Measurements from ENCODE around the gene MYL6B. TPM values are rescaled to one million over a fixed set of nuclear protein-coding genes. Genes with fewer than 3 reads are reported as not detected.
"Not testable (repeated sequence)": the region's sequence is repeated elsewhere in the genome, so short reads cannot be mapped to it uniquely, and the experiment has no call there.

The MYL6B gene
- total RNA-seq, 4 donors from 2014 or later: 28.5 to 39.4 (median 33.6) TPM

DNA sequence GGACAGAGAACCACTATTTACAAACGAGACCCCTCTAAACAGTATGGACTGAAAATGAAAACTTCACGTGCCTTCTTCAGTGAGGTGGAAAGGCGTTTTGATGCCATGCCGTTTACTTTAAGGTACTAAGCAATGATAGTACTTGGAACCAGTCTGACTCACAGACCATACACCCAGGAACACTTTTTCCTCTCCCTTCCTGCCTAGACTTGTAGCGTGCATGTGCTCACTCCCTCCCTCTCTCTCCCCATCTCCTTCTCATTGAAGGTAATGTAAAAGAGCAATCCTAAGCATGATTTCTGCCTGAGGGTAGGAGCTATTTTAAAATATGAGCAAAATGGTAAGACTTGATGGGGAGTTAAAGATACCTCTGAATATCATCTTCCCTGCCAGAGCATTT lies 41.8 kb upstream of the MYL6B start:
- H3K36me3 ChIP-seq: peaks cover 60 to 76% (median 71%) of the 10 kb centered on the region in 4 donors

GRCh38 chr12:56114084-56114483 lies 38.3 kb upstream of the MYL6B start:
- TF ChIP-seq, protein P1, sequence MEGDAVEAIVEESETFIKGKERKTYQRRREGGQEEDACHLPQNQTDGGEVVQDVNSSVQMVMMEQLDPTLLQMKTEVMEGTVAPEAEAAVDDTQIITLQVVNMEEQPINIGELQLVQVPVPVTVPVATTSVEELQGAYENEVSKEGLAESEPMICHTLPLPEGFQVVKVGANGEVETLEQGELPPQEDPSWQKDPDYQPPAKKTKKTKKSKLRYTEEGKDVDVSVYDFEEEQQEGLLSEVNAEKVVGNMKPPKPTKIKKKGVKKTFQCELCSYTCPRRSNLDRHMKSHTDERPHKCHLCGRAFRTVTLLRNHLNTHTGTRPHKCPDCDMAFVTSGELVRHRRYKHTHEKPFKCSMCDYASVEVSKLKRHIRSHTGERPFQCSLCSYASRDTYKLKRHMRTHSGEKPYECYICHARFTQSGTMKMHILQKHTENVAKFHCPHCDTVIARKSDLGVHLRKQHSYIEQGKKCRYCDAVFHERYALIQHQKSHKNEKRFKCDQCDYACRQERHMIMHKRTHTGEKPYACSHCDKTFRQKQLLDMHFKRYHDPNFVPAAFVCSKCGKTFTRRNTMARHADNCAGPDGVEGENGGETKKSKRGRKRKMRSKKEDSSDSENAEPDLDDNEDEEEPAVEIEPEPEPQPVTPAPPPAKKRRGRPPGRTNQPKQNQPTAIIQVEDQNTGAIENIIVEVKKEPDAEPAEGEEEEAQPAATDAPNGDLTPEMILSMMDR (IDR thresholded peaks at IDR 0.05): no peak
- no peak for TF ChIP-seq POLR2A (IDR thresholded peaks at IDR 0.05; ENCODE audit: low read depth)
- TF ChIP-seq POLR2AphosphoS5 (IDR thresholded peaks at IDR 0.05): no peak
- no peak for TF ChIP-seq EP300 (IDR thresholded peaks at IDR 0.05)
- Histone ChIP-seq H3K27me3 (no peaks in the 10 kb centered on the region), H3K27ac (replicated peaks in 1 of 4) (no peak overlapping the region), H3K36me3 (peaks cover 41 to 50% (median 47%) of the 10 kb centered on the region in 4 donors), H3K9me3 (no peaks in the 10 kb centered on the region), H3K4me1 (peaks cover 13 to 25% (median 17%) of the 10 kb centered on the region in 4 donors), H3K4me3 (no peak overlapping the region)
- 96% methylated on average over 1 of the region's 1 CpG for WGBS
- intact Hi-C loops (cut with DNase I): no loop called here
- no peak for DNase-seq (ENCODE audit: extremely low spot score)

More for the DNA sequence above, 41.8 kb upstream of the MYL6B start:
- H3K27ac ChIP-seq (replicated peaks in 1 of 4): no peak overlapping the region
- intact Hi-C loops (cut with DNase I): no loop called here
- no peaks in the 10 kb centered on the region for H3K27me3 ChIP-seq
- WGBS: 92% methylated on average over 5 of the region's 5 CpGs
- no peak for TF ChIP-seq EP300 (IDR thresholded peaks at IDR 0.05)
- peaks cover 13 to 23% (median 17%) of the 10 kb centered on the region in 4 donors for H3K4me1 ChIP-seq
- no peak overlapping the region for H3K4me3 ChIP-seq
- no peak for DNase-seq (ENCODE audit: extremely low spot score)
- no peaks in the 10 kb centered on the region for H3K9me3 ChIP-seq

DNA sequence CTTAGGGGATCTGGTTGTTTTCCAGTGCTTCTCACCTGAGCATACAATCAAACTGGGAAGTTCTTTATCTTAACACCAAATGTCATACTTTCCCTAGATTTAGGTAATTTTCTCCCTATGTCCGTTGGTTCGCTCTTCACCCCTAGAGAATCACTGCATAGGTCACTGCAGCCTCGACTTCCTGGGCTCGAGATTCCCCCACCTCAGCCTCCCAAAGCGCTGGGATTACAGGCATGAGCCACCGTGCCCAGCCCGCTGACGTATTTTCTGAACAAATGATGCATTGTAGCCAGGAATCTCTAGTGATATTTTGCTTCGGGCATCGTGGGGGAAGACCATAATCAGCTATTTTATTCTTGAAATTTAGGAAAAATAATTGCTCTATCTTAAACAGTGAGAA lies 37.1 kb upstream of the MYL6B start:
- H3K9me3 ChIP-seq: no peaks in the 10 kb centered on the region
- intact Hi-C loops (cut with DNase I): no loop called here
- no peak for DNase-seq (ENCODE audit: extremely low spot score)
- H3K4me3 ChIP-seq: peak overlapping the region; percentile 66 to 86 (median 78)
- peaks cover 29 to 41% (median 36%) of the 10 kb centered on the region in 4 donors for H3K36me3 ChIP-seq
- TF ChIP-seq POLR2A (IDR thresholded peaks at IDR 0.05; ENCODE audit: low read depth): no peak
- TF ChIP-seq EP300 (IDR thresholded peaks at IDR 0.05): no peak
- no peak for TF ChIP-seq POLR2AphosphoS5 (IDR thresholded peaks at IDR 0.05)
- TF ChIP-seq, protein P1 (IDR thresholded peaks at IDR 0.05): no peak
- H3K27ac ChIP-seq (replicated peaks in 1 of 4): peak overlapping the region; percentile 92 to 98 (median 94)
- peaks cover 26 to 37% (median 29%) of the 10 kb centered on the region in 4 donors for H3K4me1 ChIP-seq
- no peaks in the 10 kb centered on the region for H3K27me3 ChIP-seq
- WGBS: 49% methylated on average over 10 of the region's 10 CpGs

- Histone ChIP-seq H3K36me3 (peaks cover 25 to 41% (median 36%) of the 10 kb centered on the region in 4 donors), H3K9me3 (no peaks in the 10 kb centered on the region), H3K4me3 (peak within 1 kb of the TSS; percentile 66 to 86 (median 78)), H3K27ac (replicated peaks in 1 of 4) (peak within 1 kb of the TSS; percentile 92 to 98 (median 94)), H3K27me3 (no peaks in the 10 kb centered on the region), H3K4me1 (peaks cover 32 to 49% (median 40%) of the 10 kb centered on the region in 4 donors)
- under 1% methylated on average over 34 of the region's 34 CpGs for WGBS
- DNase-seq (ENCODE audit: extremely low spot score): peak; percentile 99
- intact Hi-C loops (cut with DNase I): no loop called here
- TF ChIP-seq EP300 (IDR thresholded peaks at IDR 0.05): no peak
- peak; percentile 98 to 100 for TF ChIP-seq POLR2AphosphoS5 (IDR thresholded peaks at IDR 0.05)
- TF ChIP-seq, protein P1 (IDR thresholded peaks at IDR 0.05): no peak
- TF ChIP-seq POLR2A (IDR thresholded peaks at IDR 0.05; ENCODE audit: low read depth): peak; percentile 98
These were observed 35.9 kb upstream of the MYL6B start, which contains the start of gene RPL41 for GRCh38 chr12:56116267-56117081. Gene RPL41 (plus strand): TSS chr12:56116633.

- peaks cover 39 to 56% (median 46%) of the 10 kb centered on the region in 4 donors for H3K4me1 ChIP-seq
- intact Hi-C loops (cut with DNase I); H3K9me3 ChIP-seq; DNase-seq (ENCODE audit: extremely low spot score); H3K27me3 ChIP-seq: not testable (repeated sequence)
- 2% methylated on average over 16 of the region's 16 CpGs for WGBS
- peaks cover 21 to 41% (median 36%) of the 10 kb centered on the region in 4 donors for H3K36me3 ChIP-seq
- H3K4me3 ChIP-seq: peak overlapping the region; percentile 66 to 86 (median 78)
- H3K27ac ChIP-seq (replicated peaks in 1 of 4): peak overlapping the region; percentile 92 to 98 (median 94)
These were observed 35.2 kb upstream of the MYL6B start for GRCh38 chr12:56117082-56117706.

Measured in esophagus muscularis mucosa (tissue), 4 donors.